ENCODE measurements around the gene JAKMIP1.

JAKMIP1 gene

DNA sequence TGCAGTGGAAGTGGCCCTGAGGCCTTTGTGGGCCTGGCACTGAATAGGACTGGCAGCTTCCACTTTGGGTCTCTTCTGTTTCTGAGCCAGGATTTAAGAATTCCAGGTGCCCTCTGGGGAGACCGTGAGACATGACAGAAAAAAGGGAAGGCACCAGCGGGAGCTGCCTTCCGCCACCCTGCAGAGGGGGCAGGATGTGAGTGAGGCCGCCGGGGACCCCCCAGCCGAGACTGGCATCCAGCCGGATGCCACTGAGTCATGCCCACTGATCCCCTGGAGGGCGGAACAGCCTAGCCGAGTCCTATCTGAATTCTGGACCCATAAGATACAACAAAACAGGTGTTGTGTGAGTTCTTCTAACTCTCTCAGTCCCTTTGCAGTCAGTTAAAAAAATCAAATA is 223.4 kb downstream of the JAKMIP1 start:
- TF ChIP-seq, protein P1, sequence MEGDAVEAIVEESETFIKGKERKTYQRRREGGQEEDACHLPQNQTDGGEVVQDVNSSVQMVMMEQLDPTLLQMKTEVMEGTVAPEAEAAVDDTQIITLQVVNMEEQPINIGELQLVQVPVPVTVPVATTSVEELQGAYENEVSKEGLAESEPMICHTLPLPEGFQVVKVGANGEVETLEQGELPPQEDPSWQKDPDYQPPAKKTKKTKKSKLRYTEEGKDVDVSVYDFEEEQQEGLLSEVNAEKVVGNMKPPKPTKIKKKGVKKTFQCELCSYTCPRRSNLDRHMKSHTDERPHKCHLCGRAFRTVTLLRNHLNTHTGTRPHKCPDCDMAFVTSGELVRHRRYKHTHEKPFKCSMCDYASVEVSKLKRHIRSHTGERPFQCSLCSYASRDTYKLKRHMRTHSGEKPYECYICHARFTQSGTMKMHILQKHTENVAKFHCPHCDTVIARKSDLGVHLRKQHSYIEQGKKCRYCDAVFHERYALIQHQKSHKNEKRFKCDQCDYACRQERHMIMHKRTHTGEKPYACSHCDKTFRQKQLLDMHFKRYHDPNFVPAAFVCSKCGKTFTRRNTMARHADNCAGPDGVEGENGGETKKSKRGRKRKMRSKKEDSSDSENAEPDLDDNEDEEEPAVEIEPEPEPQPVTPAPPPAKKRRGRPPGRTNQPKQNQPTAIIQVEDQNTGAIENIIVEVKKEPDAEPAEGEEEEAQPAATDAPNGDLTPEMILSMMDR (IDR thresholded peaks at IDR 0.05; ENCODE audit: low read depth, low read length), result no peak
- DNase-seq (ENCODE audit: extremely low read depth, low read depth), result no peak

- DNase-seq (ENCODE audit: extremely low read depth, low read depth), result no peak
- TF ChIP-seq, protein P1 (IDR thresholded peaks at IDR 0.05; ENCODE audit: low read depth, low read length), result no peak
Measured at GRCh38 chr4:5976431-5976830, 223.9 kb downstream of the JAKMIP1 start.
